ENCODE measurements around the gene P2RY10.
"Not testable (repeated sequence)": the region's sequence is repeated elsewhere in the genome, so short reads cannot be mapped to it uniquely, and the experiment has no call there.

P2RY10 gene

DNA sequence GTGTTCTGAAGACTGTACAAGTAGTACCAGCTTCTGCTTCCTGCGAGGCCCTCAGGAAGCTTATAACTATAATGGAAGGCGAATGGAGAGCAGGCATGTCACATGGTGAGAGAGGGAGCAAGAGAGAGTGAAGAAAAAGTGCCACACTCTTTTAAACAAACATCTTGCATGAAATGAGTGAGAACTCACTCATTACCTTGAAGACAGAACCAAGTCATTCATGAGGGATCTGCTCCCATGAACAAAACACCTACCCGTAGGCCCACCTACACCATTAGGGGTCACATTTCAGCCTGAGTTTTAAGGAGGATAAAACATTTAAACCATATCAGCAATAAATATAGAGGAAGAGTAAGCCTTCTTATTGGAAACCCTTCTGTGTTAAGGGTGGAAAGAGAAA is 19.4 kb downstream of the P2RY10 start:
- TF ChIP-seq, protein P1, sequence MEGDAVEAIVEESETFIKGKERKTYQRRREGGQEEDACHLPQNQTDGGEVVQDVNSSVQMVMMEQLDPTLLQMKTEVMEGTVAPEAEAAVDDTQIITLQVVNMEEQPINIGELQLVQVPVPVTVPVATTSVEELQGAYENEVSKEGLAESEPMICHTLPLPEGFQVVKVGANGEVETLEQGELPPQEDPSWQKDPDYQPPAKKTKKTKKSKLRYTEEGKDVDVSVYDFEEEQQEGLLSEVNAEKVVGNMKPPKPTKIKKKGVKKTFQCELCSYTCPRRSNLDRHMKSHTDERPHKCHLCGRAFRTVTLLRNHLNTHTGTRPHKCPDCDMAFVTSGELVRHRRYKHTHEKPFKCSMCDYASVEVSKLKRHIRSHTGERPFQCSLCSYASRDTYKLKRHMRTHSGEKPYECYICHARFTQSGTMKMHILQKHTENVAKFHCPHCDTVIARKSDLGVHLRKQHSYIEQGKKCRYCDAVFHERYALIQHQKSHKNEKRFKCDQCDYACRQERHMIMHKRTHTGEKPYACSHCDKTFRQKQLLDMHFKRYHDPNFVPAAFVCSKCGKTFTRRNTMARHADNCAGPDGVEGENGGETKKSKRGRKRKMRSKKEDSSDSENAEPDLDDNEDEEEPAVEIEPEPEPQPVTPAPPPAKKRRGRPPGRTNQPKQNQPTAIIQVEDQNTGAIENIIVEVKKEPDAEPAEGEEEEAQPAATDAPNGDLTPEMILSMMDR (conservative IDR thresholded peaks at IDR 0.05): no peak
- no peak for TF ChIP-seq ZFX (IDR thresholded peaks at IDR 0.05)
- H3K27ac ChIP-seq: no peak overlapping the region

DNA sequence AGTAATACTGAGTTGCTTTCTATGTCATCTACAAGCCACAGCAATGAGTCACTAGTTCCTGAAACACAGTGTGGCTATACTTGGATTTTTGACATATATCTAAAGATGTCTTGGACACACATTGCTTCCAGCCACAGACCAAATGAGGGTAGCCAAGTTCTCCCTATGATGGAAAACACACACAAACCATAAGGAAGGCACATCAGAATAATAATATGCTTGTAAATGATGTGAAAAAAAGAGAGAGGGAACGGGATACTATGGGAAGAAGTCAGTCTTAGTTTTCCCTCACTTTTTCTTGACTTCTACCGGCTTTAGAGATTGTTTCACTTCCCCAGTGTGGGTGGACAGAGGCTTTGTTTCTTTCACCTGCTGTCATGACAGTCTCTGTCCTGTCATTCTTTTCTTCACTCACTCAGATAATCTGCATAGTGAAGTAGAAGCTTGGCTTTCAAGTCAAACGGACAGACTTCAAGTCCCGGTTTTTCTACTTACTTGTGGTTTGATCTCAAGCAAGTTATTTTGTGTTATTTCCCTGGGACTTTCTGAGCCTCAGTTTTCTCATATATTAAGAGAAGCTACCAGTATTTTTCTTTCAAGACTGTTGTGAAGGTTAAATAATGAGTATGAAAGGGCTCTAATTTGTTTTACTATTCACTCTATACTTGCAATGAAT is 34.7 kb downstream of the P2RY10 start:
- H3K27ac ChIP-seq: no peak overlapping the region
- TF ChIP-seq, protein P1 (conservative IDR thresholded peaks at IDR 0.05): no peak
- TF ChIP-seq ZFX (IDR thresholded peaks at IDR 0.05): no peak

DNA sequence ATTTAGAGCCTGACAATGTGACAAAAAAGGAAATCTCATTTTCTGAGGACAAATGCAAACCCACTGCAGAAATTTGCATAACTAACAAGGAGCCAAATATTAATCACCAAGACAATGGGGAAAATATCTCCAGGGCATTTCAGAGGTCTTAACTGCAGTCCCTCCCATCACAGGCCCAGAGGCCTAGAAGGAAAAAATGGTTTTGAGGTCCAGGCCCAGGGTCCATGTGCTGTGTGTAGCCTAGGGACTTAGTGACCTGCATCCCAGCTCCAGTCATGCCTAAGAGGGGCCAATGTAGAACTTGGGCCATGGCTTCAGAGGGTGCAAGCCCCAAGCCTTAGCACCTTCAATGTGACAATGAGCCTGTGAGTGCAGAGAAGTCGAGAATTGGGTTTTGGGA is 44.2 kb downstream of the P2RY10 start:
- TF ChIP-seq ZFX (IDR thresholded peaks at IDR 0.05): no peak
- TF ChIP-seq, protein P1 (conservative IDR thresholded peaks at IDR 0.05): no peak

DNA sequence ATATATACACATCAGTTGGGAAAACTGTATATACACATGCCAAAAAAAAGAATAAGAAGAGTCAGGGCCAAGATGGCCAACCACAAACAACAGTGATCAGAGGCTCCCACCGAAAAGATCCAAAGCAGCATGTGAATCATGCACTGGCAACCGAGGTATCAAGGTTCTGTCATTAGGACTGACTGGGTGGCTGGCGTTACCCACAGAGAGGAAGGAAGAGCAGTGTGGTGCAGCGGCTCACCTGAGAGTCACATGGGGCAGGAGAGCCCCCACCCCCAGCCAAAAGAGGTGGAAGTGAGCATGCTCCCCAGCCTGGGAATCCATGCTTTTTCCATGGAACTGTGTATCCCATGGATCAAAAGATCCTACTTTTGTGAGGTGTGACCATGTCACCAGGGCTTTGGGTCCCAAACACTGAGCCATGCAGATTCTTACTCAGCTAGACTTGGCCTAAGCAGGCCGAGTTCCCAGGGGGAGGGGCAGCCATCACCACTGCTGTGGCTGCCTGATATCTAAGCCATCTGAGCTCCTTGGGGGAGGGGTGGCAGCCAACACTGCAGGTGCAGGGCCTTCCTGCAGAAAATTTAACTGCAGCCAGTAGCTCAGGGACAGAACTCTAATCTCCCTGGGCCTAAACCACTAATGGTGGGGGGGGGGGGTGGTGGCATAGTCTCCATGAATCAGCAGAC is 52.8 kb downstream of the P2RY10 start:
- TF ChIP-seq, protein P1 (conservative IDR thresholded peaks at IDR 0.05): no peak
- TF ChIP-seq ZFX (IDR thresholded peaks at IDR 0.05): no peak
- no peak overlapping the region for H3K27ac ChIP-seq

More for the DNA sequence above, 44.2 kb downstream of the P2RY10 start:
- no peak overlapping the region for H3K27ac ChIP-seq

DNA sequence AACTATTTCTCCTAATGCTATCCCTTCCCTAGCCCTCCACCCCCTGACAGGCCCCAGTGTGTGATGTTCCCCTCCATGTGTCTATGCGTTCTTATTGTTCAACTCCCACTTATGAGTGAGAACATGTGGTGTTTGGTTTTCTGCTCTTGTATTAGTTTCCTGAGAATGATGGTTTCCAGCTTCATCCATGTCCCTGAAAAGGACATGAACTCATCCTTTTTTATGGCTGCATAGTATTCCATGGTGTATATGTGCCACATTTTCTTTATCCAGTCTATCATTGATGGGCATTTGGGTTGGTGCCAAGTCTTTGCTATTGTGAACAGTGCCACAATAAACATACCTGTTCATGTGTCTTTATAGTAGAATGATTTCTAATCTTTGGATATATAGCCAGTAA is 62.3 kb downstream of the P2RY10 start:
- H3K27ac ChIP-seq: not testable (repeated sequence)

Data from C4-2B (cell line).